NCI-H1930 (cell line): Measurements from ENCODE around the gene ACTR3C.

Experiments
- DNase-seq, 2 experiments: peaks; one replicate each; lab custom pipeline; 2025; lab: John Stamatoyannopoulos, UW

The ACTR3C gene

GRCh38 chr7:150358988-150359621 lies 35.8 kb upstream of the ACTR3C start:
- DNase-seq = no peak

DNA sequence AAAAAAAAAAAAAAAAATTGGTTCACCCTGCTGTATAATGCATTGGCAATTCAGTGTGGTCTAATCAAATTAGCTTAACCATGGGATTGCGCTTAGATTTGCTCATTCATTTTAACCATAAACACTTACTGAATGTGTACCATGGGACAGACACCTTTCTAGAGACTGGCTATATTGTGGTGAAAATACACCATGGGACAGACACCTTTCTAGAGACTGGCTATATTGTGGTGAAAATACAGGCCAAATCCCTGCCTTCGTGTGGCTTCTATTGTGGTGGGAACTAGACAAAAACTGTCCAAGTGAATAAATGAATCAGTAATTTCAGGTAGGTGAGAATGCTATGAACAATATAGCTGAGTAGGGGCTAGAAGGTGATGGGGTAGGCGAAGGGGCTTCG lies 35.1 kb upstream of the ACTR3C start:
- DNase-seq = no peak

DNA sequence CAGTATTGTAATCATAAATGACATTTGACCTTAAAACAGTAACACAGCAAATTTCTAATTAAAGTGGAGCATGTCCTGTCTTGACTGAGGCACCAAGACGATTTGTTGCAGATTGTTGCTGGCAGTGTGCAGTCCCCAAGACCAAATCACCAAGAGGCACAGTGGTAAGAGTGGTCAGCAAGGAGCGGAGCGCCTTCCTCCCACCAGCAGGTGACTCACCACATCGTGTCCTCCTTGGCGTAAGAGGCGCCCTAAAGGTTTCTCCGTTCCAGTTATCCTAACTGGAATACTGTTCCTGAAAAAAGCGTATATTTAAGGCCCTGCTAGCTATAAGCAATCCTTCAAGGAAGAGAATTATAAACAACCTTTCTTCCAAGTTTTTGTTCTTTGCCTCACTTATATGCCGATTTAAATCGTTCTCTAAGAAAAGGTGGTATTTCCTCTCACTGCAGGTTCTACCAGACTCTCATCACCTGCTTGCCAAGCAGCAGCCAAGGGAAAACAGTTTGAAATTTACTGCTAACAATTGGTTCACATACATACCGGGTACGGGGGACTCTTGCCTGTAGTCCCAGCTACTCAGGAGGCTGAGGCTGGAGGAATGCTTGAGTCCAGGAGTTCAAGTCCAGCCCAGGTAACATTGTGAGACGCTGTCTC lies 34.6 kb upstream of the ACTR3C start:
- no peak for DNase-seq

- DNase-seq = no peak
Measured at GRCh38 chr7:150357270-150357669, 33.9 kb upstream of the ACTR3C start.

DNA sequence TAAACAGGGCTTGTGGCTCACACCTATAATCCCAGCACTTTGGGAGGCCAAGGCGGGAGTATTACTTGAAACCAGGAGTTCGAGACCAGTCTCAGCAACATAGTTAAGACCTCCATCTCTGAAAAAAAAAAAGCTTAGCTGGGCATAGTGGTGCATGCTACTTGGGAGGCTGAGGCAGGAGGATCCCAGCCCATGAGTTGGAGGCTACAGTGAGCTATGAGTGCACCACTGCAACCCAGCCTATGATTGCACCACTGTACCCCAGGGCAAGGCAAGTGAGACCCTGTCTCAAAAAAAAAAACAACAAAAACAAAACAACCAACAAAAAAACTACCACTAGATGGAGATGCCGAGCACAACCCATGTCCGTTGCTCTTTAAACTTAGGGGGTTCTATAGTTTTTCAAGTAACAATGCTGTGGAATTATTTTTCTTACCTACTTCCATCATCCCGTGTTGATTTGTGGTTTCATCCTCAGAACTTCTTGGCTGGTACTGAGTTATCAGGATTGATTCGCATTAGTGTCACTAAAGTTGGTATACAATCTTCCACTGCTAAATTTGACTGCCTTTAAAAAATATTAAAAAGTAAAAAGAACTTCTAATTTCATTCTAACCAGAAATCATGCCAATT lies 33.0 kb upstream of the ACTR3C start:
- peak; percentile 23 to 29 for DNase-seq

GRCh38 chr7:150355666-150356059 lies 32.3 kb upstream of the ACTR3C start:
- DNase-seq = no peak

DNA sequence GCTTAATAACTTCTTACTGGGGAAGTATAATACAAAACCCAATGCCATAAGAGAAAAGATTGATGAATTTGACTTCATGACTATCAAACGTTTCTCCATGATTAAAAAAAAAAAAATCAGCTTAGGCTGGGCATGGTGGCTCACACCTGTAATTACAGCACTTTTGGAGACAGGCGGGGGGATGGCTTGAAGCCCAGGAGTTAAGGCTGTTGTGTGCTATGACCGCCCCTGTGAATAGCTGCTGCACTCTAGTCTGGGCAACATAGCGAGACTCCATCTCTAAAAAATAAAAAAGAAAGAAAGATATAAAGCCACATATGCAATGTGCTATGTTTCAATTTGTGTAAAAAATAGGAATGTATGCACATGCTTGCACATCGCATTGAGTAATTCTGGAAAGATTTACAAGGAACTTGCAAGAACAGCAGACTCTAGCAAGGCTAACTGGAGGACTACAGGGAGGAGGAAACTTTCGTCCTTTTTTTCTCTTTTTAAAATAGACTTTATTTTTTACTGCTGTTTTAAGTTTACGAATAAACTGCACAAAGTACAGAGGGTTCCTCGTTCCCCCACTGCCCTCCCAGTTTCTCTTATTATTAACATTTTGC lies 28.3 kb upstream of the ACTR3C start:
- DNase-seq = no peak

- DNase-seq = no peak
Measured at GRCh38 chr7:150346922-150347321, 23.6 kb upstream of the ACTR3C start.

GRCh38 chr7:150345012-150345411 lies 21.7 kb upstream of the ACTR3C start:
- DNase-seq = no peak

DNA sequence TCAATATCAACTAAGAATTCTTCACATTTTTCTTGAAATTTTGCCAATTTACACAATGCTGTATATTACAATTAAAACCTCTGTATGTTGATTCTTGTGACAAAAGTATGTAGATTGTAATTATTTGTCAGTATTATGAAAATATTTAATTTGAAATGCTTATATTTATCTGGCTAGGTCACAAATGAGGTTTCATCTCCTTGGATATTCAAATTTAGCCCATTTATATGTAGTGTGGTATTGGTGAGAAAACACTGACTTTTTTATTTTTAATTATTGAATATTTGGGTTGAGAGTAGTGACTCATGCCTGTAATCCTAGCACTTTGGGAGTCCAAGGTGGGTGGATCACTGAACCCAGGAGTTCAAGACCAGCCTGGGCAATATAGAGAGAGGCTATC lies 21.0 kb upstream of the ACTR3C start:
- no peak for DNase-seq

DNA sequence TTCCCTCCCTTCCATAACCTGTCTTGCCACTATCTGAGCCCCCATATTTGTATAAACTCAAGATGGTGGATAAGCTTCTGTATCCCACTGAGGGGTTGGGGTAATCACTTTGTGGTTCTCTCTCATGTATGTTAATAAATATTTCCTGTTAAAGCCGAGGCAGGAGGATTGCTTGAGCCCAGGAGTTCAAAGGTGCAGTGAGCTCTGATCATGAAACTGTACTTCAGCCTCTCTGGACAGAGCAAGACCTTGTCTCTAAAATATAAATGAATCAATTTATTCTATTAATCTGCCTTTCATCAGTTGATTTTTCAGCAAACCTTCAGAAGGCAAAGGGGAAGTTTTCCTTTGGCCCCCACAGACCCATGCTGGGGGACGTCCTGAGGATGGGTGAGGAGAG lies 19.9 kb upstream of the ACTR3C start:
- no peak for DNase-seq

- DNase-seq = no peak
Measured at GRCh38 chr7:150342121-150342408, 18.7 kb upstream of the ACTR3C start.

- DNase-seq = no peak
Measured at GRCh38 chr7:150341263-150342120, 18.1 kb upstream of the ACTR3C start, which contains the start of gene RARRES2. Gene RARRES2 (minus strand): TSS chr7:150341629. CDS start chr7:150340609, 1,020 bp downstream.

DNA sequence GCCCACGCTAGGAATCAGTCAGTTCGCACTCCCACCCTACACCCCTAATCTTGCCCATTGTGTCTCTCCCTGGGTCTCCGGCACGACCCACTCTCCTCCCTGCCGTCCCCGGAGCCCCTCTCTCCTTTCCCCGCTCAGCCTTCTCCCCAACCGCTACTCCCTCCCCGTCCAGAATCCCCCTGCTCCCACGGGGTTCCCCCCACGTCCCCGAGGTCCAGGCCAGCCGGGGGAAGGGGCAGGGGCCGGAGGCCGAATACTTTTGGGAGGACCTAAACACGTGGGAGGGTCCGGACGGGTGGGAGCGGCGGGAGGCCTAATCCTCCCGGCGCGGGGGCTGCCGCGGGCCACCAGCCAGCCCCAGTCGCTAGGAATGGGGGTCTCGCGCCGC lies 17.5 kb upstream of the ACTR3C start:
- no peak for DNase-seq

- no peak for DNase-seq
Measured at GRCh38 chr7:150340024-150340749, 16.8 kb upstream of the ACTR3C start.

DNA sequence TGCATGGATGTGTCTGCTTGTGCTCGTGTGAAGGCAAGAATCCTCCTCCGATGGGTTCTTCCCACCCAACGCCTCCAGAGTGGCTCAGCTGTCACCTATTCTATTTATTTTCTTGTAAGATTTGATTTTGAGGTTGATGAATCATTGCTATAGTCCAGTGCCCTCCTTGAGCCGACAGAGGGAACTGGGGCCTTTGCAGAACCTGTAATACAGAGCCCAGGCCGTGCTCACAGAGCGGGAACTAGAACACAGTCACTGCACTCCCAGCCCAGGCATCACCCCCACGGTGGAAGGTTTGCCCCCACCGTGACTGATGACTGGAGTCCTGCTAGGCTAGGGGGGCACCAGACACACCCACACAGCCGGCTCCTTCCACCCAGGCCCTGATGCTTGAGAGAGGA lies 16.1 kb upstream of the ACTR3C start:
- no peak for DNase-seq

- no peak for DNase-seq
Measured at GRCh38 chr7:150338166-150338829, 15.0 kb upstream of the ACTR3C start.

- no peak for DNase-seq
Measured at GRCh38 chr7:150337659-150338081, 14.3 kb upstream of the ACTR3C start.

- DNase-seq = no peak
Measured at GRCh38 chr7:150337179-150337578, 13.8 kb upstream of the ACTR3C start.

DNA sequence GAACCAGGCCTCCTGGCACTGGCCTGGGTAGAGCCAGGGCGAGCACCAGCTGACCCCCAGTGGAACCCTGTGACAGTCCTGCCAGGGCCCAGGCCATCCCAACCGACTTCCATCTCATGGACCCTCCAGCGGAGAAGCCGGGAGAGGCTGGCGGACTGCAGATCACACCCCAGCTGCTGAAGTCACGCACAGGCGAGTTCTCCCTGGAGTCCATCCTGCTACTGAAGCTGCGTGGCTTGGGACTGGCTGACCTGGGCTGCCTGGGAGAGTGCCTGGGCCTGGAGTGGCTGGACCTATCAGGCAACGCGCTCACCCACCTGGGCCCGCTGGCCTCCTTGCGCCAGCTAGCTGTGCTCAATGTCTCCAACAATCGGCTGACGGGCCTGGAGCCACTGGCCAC lies 13.4 kb upstream of the ACTR3C start:
- no peak for DNase-seq

DNA sequence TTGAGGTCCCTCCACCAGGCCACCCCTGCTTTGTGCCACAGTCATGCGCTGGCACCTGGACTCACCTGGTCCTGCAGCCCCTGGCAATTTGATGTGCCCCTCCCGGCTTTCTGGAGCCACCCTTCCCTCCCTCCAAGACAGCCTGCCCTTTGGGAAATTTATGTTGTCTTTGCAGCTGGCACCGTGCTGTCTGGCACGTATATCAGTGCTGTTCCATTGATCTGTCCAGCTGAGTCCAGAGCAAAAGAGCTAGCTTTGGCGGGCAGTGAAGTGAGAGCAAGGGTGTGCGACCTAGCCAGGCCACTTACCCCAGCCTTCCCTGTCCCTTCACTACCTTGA lies 12.4 kb upstream of the ACTR3C start:
- no peak for DNase-seq
